KMS-11 (cell line): ENCODE data around the gene ZMAT2.

ENCODE experiments used
- H2AFZ ChIP-seq: fragments of 200-600 bp; sonication (generic); 2 replicates; pipeline ENCODE4 v1.6.1; 2016; ENCODE audit warnings: antibody characterized with exemption, mixed run types, low read depth
- H3K27ac ChIP-seq: fragments of 200-600 bp; sonication (generic); 2 replicates; pipeline ENCODE4 v1.6.1; 2016; ENCODE audit warnings: mild to moderate bottlenecking, mixed run types
- H3K27me3 ChIP-seq: fragments of 200-600 bp; sonication (generic); 2 replicates; pipeline ENCODE4 v1.6.1; 2017; ENCODE audit warnings: mild to moderate bottlenecking, low read depth, mixed run types, moderate library complexity; ENCODE audit not compliant: insufficient read depth
- H3K36me3 ChIP-seq: fragments of 200-600 bp; sonication (generic); 2 replicates; pipeline ENCODE4 v1.6.1; 2017; ENCODE audit warnings: mild to moderate bottlenecking, mixed run types; ENCODE audit not compliant: insufficient read depth
- H3K4me1 ChIP-seq: fragments of 200-600 bp; sonication (generic); 2 replicates; pipeline ENCODE4 v1.6.1; 2016; ENCODE audit warnings: mild to moderate bottlenecking, low read depth, mixed run types; ENCODE audit not compliant: poor library complexity, severe bottlenecking
- H3K4me2 ChIP-seq: fragments of 200-600 bp; sonication (generic); 2 replicates; pipeline ENCODE4 v1.7.0; 2016; ENCODE audit warnings: mild to moderate bottlenecking, mixed run types
- H3K4me3 ChIP-seq: fragments of 200-600 bp; sonication (generic); IDR thresholded peaks from 2 replicates; pipeline ENCODE4 v1.6.1; 2017; ENCODE audit warnings: low read depth, low read length, mixed read lengths; ENCODE audit not compliant: insufficient read depth
- H3K79me2 ChIP-seq: fragments of 200-600 bp; sonication (generic); 2 replicates; pipeline ENCODE4 v1.6.1; 2016; ENCODE audit warnings: low read depth, mixed run types; ENCODE audit not compliant: insufficient read depth
- H3K9ac ChIP-seq: fragments of 200-600 bp; sonication (generic); 2 replicates; pipeline ENCODE4 v1.6.1; 2016; ENCODE audit warnings: mild to moderate bottlenecking, mixed run types
- H4K20me1 ChIP-seq: fragments of 200-600 bp; sonication (generic); 2 replicates; pipeline ENCODE4 v1.6.1; 2016; ENCODE audit warnings: mild to moderate bottlenecking, mixed run types; ENCODE audit not compliant: insufficient read depth
- CTCF ChIP-seq: fragments of 200-600 bp; sonication (generic); conservative IDR thresholded peaks from 2 replicates; pipeline ENCODE4 v1.6.1; 2017; ENCODE audit warnings: low read depth, mild to moderate bottlenecking, antibody characterized with exemption, low read length, moderate library complexity, mixed read lengths

ZMAT2 gene

GRCh38 chr5:140673187-140673976 is 26.9 kb upstream of the ZMAT2 start, which contains the start of gene DND1:
DND1 (minus strand) TSS chr5:140673576; CDS start chr5:140673542, 34 bp downstream.
- H3K9ac ChIP-seq, result no peak within 1 kb of the TSS
- H3K27ac ChIP-seq, result no peak within 1 kb of the TSS
- no peaks in the 10 kb centered on the region for H3K79me2 ChIP-seq
- H3K27me3 ChIP-seq, result no peaks in the 10 kb centered on the region
- TF ChIP-seq CTCF, result no peak
- H3K4me1 ChIP-seq, result peaks cover 3% of the 10 kb centered on the region
- H3K36me3 ChIP-seq, result no peaks in the 10 kb centered on the region
- no peak within 1 kb of the TSS for H3K4me2 ChIP-seq
- H3K4me3 ChIP-seq, result no peak within 1 kb of the TSS
- no peak within 1 kb of the TSS for H2AFZ ChIP-seq
- no peaks in the 10 kb centered on the region for H4K20me1 ChIP-seq

GRCh38 chr5:140674211-140674610 is 26.0 kb upstream of the ZMAT2 start:
- Histone ChIP-seq H4K20me1 (no peaks in the 10 kb centered on the region), H3K9ac (no peak overlapping the region), H3K27me3 (no peaks in the 10 kb centered on the region), H3K4me1 (peaks cover 4% of the 10 kb centered on the region), H3K4me2 (no peak overlapping the region), H3K4me3 (no peak overlapping the region), H3K79me2 (no peaks in the 10 kb centered on the region), H2AFZ (no peak overlapping the region), H3K36me3 (no peaks in the 10 kb centered on the region), H3K27ac (no peak overlapping the region)
- no peak for TF ChIP-seq CTCF

GRCh38 chr5:140674629-140675028 is 25.6 kb upstream of the ZMAT2 start:
- no peak for TF ChIP-seq CTCF
- no peak overlapping the region for H3K9ac ChIP-seq
- H3K36me3 ChIP-seq, result no peaks in the 10 kb centered on the region
- no peaks in the 10 kb centered on the region for H4K20me1 ChIP-seq
- H3K27ac ChIP-seq, result no peak overlapping the region
- H3K27me3 ChIP-seq, result no peaks in the 10 kb centered on the region
- peaks cover 4% of the 10 kb centered on the region for H3K4me1 ChIP-seq
- H2AFZ ChIP-seq, result no peak overlapping the region
- H3K4me2 ChIP-seq, result no peak overlapping the region
- H3K4me3 ChIP-seq, result no peak overlapping the region
- no peaks in the 10 kb centered on the region for H3K79me2 ChIP-seq

GRCh38 chr5:140677947-140678346 is 22.3 kb upstream of the ZMAT2 start:
- H3K36me3 ChIP-seq, result no peaks in the 10 kb centered on the region

More at GRCh38 chr5:140677947-140678346, 22.3 kb upstream of the ZMAT2 start:
- H2AFZ ChIP-seq, result no peak overlapping the region
- no peak for TF ChIP-seq CTCF
- no peak overlapping the region for H3K9ac ChIP-seq
- no peak overlapping the region for H3K4me2 ChIP-seq
- H3K79me2 ChIP-seq, result no peaks in the 10 kb centered on the region
- no peak overlapping the region for H3K27ac ChIP-seq
- H3K4me1 ChIP-seq, result peaks cover 4% of the 10 kb centered on the region
- H4K20me1 ChIP-seq, result no peaks in the 10 kb centered on the region
- no peak overlapping the region for H3K4me3 ChIP-seq
- H3K27me3 ChIP-seq, result no peaks in the 10 kb centered on the region
